HG02798 (cell line): ENCODE measurements around the gene IQGAP1.

Source experiments
- ATAC-seq: cut with Tn5 transposase; IDR thresholded peaks from one replicate; pipeline ENCODE4 v1.9.1; 2021; ENCODE audit warnings: mild to moderate bottlenecking; ENCODE audit not compliant: unreplicated experiment, poor library complexity

The IQGAP1 gene

GRCh38 chr15:90375071-90375470 lies 13.0 kb upstream of the IQGAP1 start:
- no peak for ATAC-seq

- ATAC-seq: no peak
Measured at GRCh38 chr15:90376789-90377188, 11.3 kb upstream of the IQGAP1 start.

DNA sequence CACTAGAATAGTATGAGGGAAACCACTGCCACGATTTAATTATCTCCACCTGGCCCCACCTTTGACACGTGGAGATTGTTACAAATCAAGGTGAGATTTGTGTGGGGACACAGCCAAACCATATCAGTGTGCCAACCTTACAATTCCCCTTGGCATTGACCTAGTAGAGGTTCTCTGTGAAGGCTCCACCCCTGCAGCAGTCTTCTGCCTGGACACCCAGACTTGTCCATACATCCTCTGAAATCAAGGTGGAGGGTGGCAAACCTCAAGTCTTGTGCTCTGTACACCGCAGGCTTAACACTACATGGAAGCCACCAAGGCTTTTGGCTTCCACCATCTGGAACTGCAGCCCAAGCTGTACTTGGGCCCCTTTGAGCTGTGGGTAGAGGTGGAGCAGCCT lies 8.8 kb upstream of the IQGAP1 start:
- no peak for ATAC-seq

DNA sequence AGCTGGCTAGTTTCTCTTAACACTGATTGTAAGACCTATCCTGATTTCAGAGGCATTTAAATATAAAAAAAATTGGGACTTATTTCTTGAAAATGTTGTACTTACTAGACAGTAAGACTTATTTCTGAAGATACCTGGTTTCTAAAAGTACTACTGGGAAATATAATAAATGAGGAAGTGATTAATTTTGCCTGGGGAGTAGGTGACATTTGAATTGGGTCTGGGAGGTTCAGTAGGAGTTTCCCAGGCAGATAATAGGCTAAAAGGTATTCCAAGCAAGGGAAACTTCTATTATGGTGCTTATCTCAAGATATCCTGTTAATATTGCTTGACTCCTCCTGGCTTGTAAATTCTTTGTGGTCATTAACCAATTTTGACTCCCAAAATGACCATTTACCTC lies 6.5 kb upstream of the IQGAP1 start:
- ATAC-seq: no peak

GRCh38 chr15:90382320-90382719 lies 5.7 kb upstream of the IQGAP1 start:
- ATAC-seq: no peak

- no peak for ATAC-seq
Measured at GRCh38 chr15:90386221-90386620, 1.8 kb upstream of the IQGAP1 start.

- peak; percentile 53 for ATAC-seq
Measured at GRCh38 chr15:90388462-90389380, 679 bp downstream of the IQGAP1 start.

- no peak for ATAC-seq
Measured at GRCh38 chr15:90389513-90389912, 1.5 kb downstream of the IQGAP1 start.

DNA sequence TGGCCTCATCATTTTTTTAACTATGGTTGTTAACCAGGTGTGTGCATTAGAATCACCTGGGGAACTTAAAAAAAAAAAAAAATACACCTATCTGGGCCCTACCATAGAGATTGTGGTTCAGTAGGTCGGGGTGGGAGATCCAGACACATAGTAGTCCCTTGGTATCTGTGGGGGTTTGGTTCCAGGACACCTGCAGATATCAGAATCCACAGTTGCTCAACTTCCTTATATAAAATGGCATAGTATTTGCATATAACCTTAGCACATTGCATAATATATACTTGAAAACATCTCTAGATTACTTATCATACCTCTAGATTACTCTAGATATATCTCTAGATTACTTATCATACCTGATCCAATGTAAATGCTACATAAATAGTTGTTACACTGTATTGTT lies 5.0 kb downstream of the IQGAP1 start:
- no peak for ATAC-seq

- ATAC-seq: no peak
Measured at GRCh38 chr15:90394074-90394473, 6.0 kb downstream of the IQGAP1 start.

GRCh38 chr15:90394748-90395442 lies 6.9 kb downstream of the IQGAP1 start:
- no peak for ATAC-seq

- ATAC-seq: no peak
Measured at GRCh38 chr15:90396321-90396720, 8.3 kb downstream of the IQGAP1 start.

DNA sequence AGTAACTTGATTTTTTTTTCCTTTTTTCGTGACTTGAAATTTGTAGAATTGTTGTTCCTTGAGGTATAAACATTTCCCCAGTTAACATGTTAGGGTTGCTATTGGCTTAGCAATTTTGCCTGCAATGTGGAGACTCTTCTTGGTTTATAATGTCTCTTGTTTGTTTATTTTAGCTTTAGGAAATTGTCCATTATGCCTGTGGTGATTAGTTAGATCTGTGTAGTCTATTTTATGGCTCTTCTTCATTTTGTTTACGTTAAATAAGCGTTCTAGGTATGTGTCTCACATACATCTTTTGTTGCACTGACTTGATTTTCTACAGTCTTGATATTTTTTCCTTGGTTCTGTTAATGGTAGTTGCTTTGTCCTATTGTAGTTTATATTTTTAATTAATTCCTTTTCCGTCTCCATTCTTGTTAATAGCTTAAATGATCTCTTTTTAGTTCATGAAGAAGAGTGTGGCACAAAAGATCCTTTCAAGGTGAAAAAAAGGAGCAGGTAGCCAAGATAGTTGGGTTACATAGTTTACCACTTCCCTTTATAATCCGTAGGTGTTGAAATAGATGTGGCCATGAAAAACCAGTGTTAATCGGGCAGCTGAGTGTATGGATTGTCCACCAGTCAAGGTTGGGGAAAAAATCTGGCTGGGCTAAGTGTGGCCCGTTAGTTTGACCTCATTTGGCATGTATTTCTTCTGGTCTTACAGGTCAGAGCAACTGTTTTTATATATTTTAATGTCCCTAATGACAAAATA lies 12.1 kb downstream of the IQGAP1 start:
- ATAC-seq: peak; percentile 3

DNA sequence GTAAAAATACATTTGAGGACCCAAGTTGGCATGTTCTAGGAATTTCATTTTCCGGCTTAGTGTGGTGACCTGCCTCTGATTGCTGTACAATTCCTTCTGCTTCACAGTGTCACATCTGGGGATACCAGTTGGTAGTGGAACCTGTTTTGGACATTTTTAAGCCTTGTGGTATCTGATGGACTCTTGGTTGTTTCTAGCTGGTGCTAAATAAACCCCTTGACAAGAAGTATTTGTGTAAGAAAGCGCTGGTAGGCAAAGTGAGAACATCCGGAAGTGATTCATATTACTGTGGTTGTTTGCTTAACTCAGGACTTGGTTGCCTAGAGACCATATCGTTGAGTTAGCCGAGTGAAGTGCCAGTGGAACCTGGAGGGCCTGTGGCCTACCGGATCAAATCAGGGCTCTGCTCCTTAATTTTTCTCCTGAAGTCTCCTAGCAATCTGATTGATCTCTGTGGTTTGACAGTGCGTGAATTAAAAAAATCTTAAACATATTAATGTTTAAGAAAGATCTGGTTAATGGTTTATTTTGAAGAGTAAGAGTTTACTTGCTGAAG lies 12.8 kb downstream of the IQGAP1 start:
- ATAC-seq: peak; percentile 99

GRCh38 chr15:90401495-90401894 lies 13.5 kb downstream of the IQGAP1 start:
- ATAC-seq: no peak

DNA sequence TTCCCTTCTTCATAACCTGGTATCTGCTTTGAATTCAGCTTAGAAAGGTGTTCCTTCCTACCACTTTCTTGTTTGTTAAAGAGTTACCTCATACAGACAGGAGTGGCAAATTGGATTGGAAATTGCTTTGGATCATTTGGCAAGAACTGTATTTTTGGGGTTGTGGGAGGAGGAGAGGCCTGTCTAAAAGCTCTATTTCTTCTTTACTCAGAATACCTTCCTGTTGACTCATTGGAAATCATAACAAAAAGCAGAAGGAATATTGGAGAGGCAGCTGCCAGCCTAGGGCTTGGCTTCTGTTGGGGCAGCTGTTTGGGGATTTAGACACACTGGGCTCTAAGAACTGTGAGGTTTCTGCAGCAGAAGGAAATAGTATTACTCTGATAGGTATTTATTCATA lies 14.2 kb downstream of the IQGAP1 start:
- ATAC-seq: no peak

DNA sequence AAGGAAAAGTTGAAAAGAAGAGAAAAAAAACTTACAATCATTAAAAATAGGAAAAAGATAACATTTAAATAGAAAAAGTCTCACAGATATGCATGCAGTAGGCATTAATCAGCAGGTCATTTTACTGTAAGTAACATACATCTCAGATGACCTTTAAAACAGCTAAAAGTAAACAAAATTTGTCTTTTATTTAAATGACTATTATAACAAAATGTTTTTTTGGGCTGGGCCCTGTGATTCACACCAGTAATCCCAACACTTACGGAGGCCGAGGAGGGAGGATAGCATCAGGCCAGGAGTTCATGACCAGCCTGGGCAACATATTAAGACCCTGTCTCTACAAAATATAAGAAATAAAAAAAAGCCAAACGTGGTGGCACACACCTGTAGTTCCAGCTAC lies 14.7 kb downstream of the IQGAP1 start:
- no peak for ATAC-seq

- no peak for ATAC-seq
Measured at GRCh38 chr15:90405055-90405607, 17.1 kb downstream of the IQGAP1 start.

DNA sequence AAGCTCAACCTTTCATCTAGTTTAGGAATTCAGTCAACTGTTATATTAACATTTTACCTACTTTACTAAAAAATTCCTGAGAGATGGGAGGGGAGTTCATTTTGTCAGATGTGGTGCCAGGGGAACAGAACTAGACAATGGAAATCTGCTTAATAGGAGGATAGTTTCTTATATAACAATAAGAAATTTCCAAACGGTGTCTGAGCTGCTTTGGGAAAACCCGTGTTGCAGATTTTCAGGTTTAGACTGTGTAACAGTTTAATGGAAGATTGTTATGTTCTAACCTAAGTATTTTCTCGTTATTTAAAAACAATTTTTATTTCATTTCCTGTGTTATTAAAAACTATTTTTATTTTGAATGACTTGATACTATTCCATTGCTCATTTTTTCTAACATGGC lies 19.3 kb downstream of the IQGAP1 start:
- ATAC-seq: no peak

- ATAC-seq: no peak
Measured at GRCh38 chr15:90407871-90408317, 19.9 kb downstream of the IQGAP1 start.
